ENCODE results near the gene PEMT.

GRCh38 chr17:17609121-17609520 is 17.6 kb upstream of the PEMT start:
- TF ChIP-seq CTCF (IDR thresholded peaks at IDR 0.05), result no peak
- no peak for TF ChIP-seq EZH2 (IDR thresholded peaks at IDR 0.05; ENCODE audit: borderline replicate concordance, insufficient read depth, low read depth, low read length, poor library complexity, severe bottlenecking)
